K562 (cell line): ENCODE measurements around the gene CT45A10. TPM values are rescaled to one million over a fixed set of nuclear protein-coding genes. Genes with fewer than 3 reads are reported as not detected.

Source experiments
- ATAC-seq: fragments of 200-7000 bp; cut with Tn5 transposase; 3 replicates; pipeline ENCODE4 v1.9.1; 2020; ENCODE audit warnings: moderate library complexity
- BruUV-seq: library from RNA; stranded (reverse); fragments of 400-500 nt; replicated peaks from 2 replicates; lab custom pipeline; 2021; lab: Mats Ljungman, UMichigan
- CTCF ChIA-PET: fragments of 300-600 bp; formaldehyde crosslinking; extraction: SDS; loops from one replicate; lab custom pipeline; 2021; ENCODE audit warnings: low intra/inter-chr PET ratio; lab: Yijun Ruan, JAX
- POLR2A ChIA-PET: fragments of 300-600, 350-650 bp; sonication (Branson Sonifier 250); formaldehyde crosslinking; extraction: SDS; loops from one replicate; lab custom pipeline; 2021; ENCODE audit warnings: antibody characterized with exemption, inconsistent platforms; lab: Yijun Ruan, JAX
- DNase-seq, 4 experiments: peaks; one replicate each; pipeline versions ENCODE4 v3.0.0 to v3.0.0-alpha.2; 2011 to 2018; ENCODE audit warnings: low spot score in 3 of 4, mixed read lengths in 3 of 4; ENCODE audit errors: extremely low read depth in 1 of 4
- FAIRE-seq: peaks from 2 replicates; lab custom pipeline; 2011; peaks lifted over from hg19 to GRCh38; lab: Jason Lieb, UNC
- H2AFZ ChIP-seq: 2 replicates; pipeline ENCODE4 v1.6.0; 2011; ENCODE audit warnings: low read depth, low read length, control low read depth, inconsistent platforms
- H3K27ac ChIP-seq: fragments of 200-600 bp; 3 replicates; pipeline ENCODE4 v1.8.0; 2011; ENCODE audit warnings: low read depth, mild to moderate bottlenecking, control low read depth, inconsistent platforms, low read length, moderate library complexity, mixed read lengths; ENCODE audit errors: extremely low read depth
- H3K27me3 ChIP-seq, 2 experiments: fragments of 300-600 bp in 1 of 2; 2 replicates in 1 of 2; 3 replicates in 1 of 2; pipeline versions ENCODE4 v1.6.0 to v1.8.0; 2011; ENCODE audit warnings: inconsistent platforms in 2 of 2, low read length in 2 of 2, mild to moderate bottlenecking in 1 of 2, mixed read lengths in 1 of 2, moderate library complexity in 1 of 2; ENCODE audit not compliant: control insufficient read depth in 2 of 2, insufficient read depth in 2 of 2
- H3K36me3 ChIP-seq: fragments of 300-600 bp; 3 replicates; pipeline ENCODE4 v1.8.0; 2011; ENCODE audit warnings: mild to moderate bottlenecking, low read length, inconsistent platforms; ENCODE audit not compliant: control insufficient read depth, insufficient read depth
- H3K4me1 ChIP-seq, 2 experiments: fragments of 200-600 bp in 1 of 2; replicated peaks in 1 of 2; 2 replicates in 1 of 2; 3 replicates in 1 of 2; pipeline versions ENCODE4 v1.5.1 to v1.8.0; 2011; ENCODE audit warnings: inconsistent platforms in 2 of 2, low read length in 2 of 2, mild to moderate bottlenecking in 1 of 2, mixed read lengths in 1 of 2, moderate library complexity in 1 of 2; ENCODE audit not compliant: control insufficient read depth in 2 of 2, insufficient read depth in 2 of 2
- H3K4me2 ChIP-seq: 2 replicates; pipeline ENCODE4 v1.6.1; 2011; ENCODE audit warnings: low read length, control low read depth, inconsistent platforms, mixed read lengths; ENCODE audit not compliant: insufficient read depth
- H3K4me3 ChIP-seq: fragments of 200-600 bp; sonication (generic), shearing (Covaris generic); 2 replicates; pipeline ENCODE4 v1.5.1; 2016; ENCODE audit warnings: control low read depth, inconsistent platforms
- H3K79me2 ChIP-seq: fragments of 200-600 bp; 3 replicates; pipeline ENCODE4 v1.8.0; 2011; ENCODE audit warnings: low read length, inconsistent platforms; ENCODE audit not compliant: control insufficient read depth, insufficient read depth
- H3K9ac ChIP-seq, 2 experiments: 2 replicates each; pipeline versions ENCODE4 v1.6.0 to v1.6.1; 2011; ENCODE audit warnings: low read depth in 2 of 2, low read length in 2 of 2, control low read depth in 1 of 2, inconsistent platforms in 1 of 2, mild to moderate bottlenecking in 1 of 2, mixed read lengths in 1 of 2; ENCODE audit not compliant: insufficient read depth in 1 of 2
- H3K9me1 ChIP-seq: one replicate; pipeline ENCODE4 v1.6.0; 2011; ENCODE audit warnings: inconsistent platforms, mild to moderate bottlenecking, low read length, moderate library complexity; ENCODE audit not compliant: control insufficient read depth, insufficient read depth
- H3K9me3 ChIP-seq: replicated peaks from 2 replicates; pipeline ENCODE4 v1.5.1; 2011; ENCODE audit warnings: low read depth, low read length, inconsistent platforms; ENCODE audit not compliant: control insufficient read depth, insufficient read depth
- H4K20me1 ChIP-seq: replicated peaks from 2 replicates; pipeline ENCODE4 v1.6.1; 2011; ENCODE audit warnings: low read length, inconsistent platforms, mixed read lengths; ENCODE audit not compliant: control insufficient read depth, insufficient read depth
- ATF3 ChIP-seq, 2 experiments: fragments of 450-650 bp in 1 of 2; sonication (generic) in 1 of 2; formaldehyde crosslinking in 1 of 2; IDR thresholded peaks in 1 of 2; conservative IDR thresholded peaks in 1 of 2; 2 replicates each; pipeline versions ENCODE4 v1.6.1 to v1.8.1; 2016 to 2023; ENCODE audit warnings: mild to moderate bottlenecking in 2 of 2, moderate library complexity in 2 of 2, inconsistent platforms in 1 of 2, missing genetic modification reagents in 1 of 2
- CEBPG ChIP-seq, 3 experiments: fragments of 200-800 bp in 1 of 3; sonication (Bioruptor generic) in 1 of 3; sonication (generic) in 1 of 3; formaldehyde crosslinking in 1 of 3; IDR thresholded peaks in 2 of 3; conservative IDR thresholded peaks in 1 of 3; 2 replicates each; pipeline versions ENCODE4 v1.6.1 to v1.8.0; 2016 to 2022; ENCODE audit warnings: missing compliant biosample characterization in 2 of 3, missing genetic modification characterization in 2 of 3, mild to moderate bottlenecking in 1 of 3, missing genetic modification reagents in 1 of 3
- CTCF ChIP-seq, 3 experiments: IDR thresholded peaks in 2 of 3; conservative IDR thresholded peaks in 1 of 3; 2 replicates each; pipeline ENCODE4 v1.5.1; 2011 to 2012; ENCODE audit warnings: low read length in 3 of 3, mild to moderate bottlenecking in 3 of 3, control low read depth in 2 of 3, improper control_type of control experiment in 1 of 3, inconsistent platforms in 1 of 3, low read depth in 1 of 3, mixed read lengths in 1 of 3, moderate library complexity in 1 of 3; ENCODE audit not compliant: insufficient read depth in 2 of 3
- KAT8 ChIP-seq: fragments of 450-650 bp; IDR thresholded peaks from 2 replicates; pipeline ENCODE4 v1.6.1; 2016; ENCODE audit warnings: low read depth, mild to moderate bottlenecking
- MAZ ChIP-seq, 2 experiments: fragments of 450-650 bp in 1 of 2; sonication (generic) in 1 of 2; formaldehyde crosslinking; IDR thresholded peaks in 1 of 2; conservative IDR thresholded peaks in 1 of 2; 2 replicates each; pipeline versions ENCODE4 v1.4.0 to v1.5.0; 2020; ENCODE audit warnings: mild to moderate bottlenecking in 1 of 2, missing genetic modification reagents in 1 of 2
- RBM22 ChIP-seq: fragments of 200-400 bp; formaldehyde crosslinking; IDR thresholded peaks from 2 replicates; pipeline ENCODE4 v1.6.1; 2018; ENCODE audit warnings: low read length, low read depth; ENCODE audit not compliant: poor library complexity, severe bottlenecking
- WGBS: fragments of 100-300 bp; shearing (Covaris generic); methylation state at CpG from one replicate; pipeline ENCODE4 v1.1.6; 2016; ENCODE audit warnings: low coverage, mixed read lengths; ENCODE audit not compliant: insufficient coverage; ENCODE audit errors: missing lambda C conversion rate; 5-methylcytosine and 5-hydroxymethylcytosine counted together
- in situ Hi-C: fragments of 300-500 bp; cut with MboI; formaldehyde crosslinking; loops from 4 replicates; pipeline ENCODE4 v1.15.0; 2018; ENCODE audit warnings: inconsistent platforms, mixed read lengths
- intact Hi-C: fragments of 100-400 bp; cut with micrococcal nuclease; formaldehyde crosslinking; loops from 2 replicates; pipeline ENCODE4 v1.14.2; 2022
- polyA plus RNA-seq, 8 experiments: library from polyadenylated mRNA; depleted of rRNA in 4 of 8; stranded (reverse) in 5 of 8; unstranded in 3 of 8; fragments of >200 nt; fragmentation: Nextera tagmentation in 2 of 8; fragmentation: Illumina TruSeq in 1 of 8; extraction: Ambion mirVana in 2 of 8; extraction: Trizol in 1 of 8; gene quantifications; 2 replicates each; pipeline versions ENCODE4 v1.2.1 to v1.2.3, GENCODE V29; 2011 to 2014; ENCODE audit warnings: inconsistent platforms in 1 of 8, missing spikeins in 1 of 8
- total RNA-seq, 7 experiments: library from RNA; depleted of rRNA in 6 of 7; stranded (reverse); fragments of >200 nt in 6 of 7; fragmentation: Illumina TruSeq in 2 of 7; extraction: Trizol in 2 of 7; gene quantifications; 2 replicates each; pipeline versions ENCODE4 v1.2.1 to v1.2.3, GENCODE V29; 2011 to 2021; ENCODE audit warnings: low replicate concordance in 1 of 7

The CT45A10 gene
- total and polyA plus RNA-seq, 9 of the 15 experiments (the other 6 are each of a cell fraction or from before 2014, with no cell fraction given) = 78.1 to 175 (median 102) TPM

GRCh38 chrX:135931644-135932487, 38.6 kb upstream of the CT45A10 start (continued):
- TF ChIP-seq MAZ (CRISPR knock-in tag; conservative IDR thresholded peaks at IDR 0.05 in 1 of 2, IDR thresholded peaks at IDR 0.05 in 1 of 2) = no peak
- peak; percentile 71 to 77 (median 73) for TF ChIP-seq CTCF (IDR thresholded peaks at IDR 0.05 in 2 of 3, conservative IDR thresholded peaks at IDR 0.05 in 1 of 3; ENCODE audit: insufficient read depth in 2 of 3, low read depth in 1 of 3, low read length in 3 of 3)
- TF ChIP-seq, all 486 proteins: peak for 7

GRCh38 chrX:135927897-135928296, 34.7 kb upstream of the CT45A10 start:
- no peak overlapping the region for H3K9ac ChIP-seq
- H3K4me2 ChIP-seq = no peak overlapping the region
- H3K27me3 ChIP-seq = no peaks in the 10 kb centered on the region; a peak in 1 of 5 replicates
- H3K27ac ChIP-seq = no peak overlapping the region
- intact Hi-C loops = no loop called here
- CTCF ChIA-PET = no interaction called here
- in situ Hi-C loops = loop anchor here (25.0 kb wide), 1 partner anchor 191 kb away; no protein-coding TSS in a partner anchor
- no peaks in the 10 kb centered on the region; a peak in 1 of 5 replicates for H3K4me1 ChIP-seq
- TF ChIP-seq ATF3 (IDR thresholded peaks at IDR 0.05) (peak; percentile 72), ATF3 (CRISPR knock-in tag; conservative IDR thresholded peaks at IDR 0.05) (no peak), RBM22 (no peak), CEBPG (CRISPR knock-in tag; IDR thresholded peaks at IDR 0.05) (no peak), CEBPG (tag; conservative IDR thresholded peaks at IDR 0.05 in 1 of 2, IDR thresholded peaks at IDR 0.05 in 1 of 2) (peak; percentile 40 to 48; a peak in 1 of 4 replicates), KAT8 (no peak)
- FAIRE-seq = no peak
- WGBS = 0% methylated on average over 2 of the region's 2 CpGs
- H4K20me1 ChIP-seq = no peaks in the 10 kb centered on the region
- DNase-seq = no peak
- no peaks in the 10 kb centered on the region for H3K36me3 ChIP-seq
- no peak overlapping the region for H2AFZ ChIP-seq
- H3K4me3 ChIP-seq = no peak overlapping the region
- POLR2A ChIA-PET = no interaction called here
- no TSS peak for BruUV-seq
- no peaks in the 10 kb centered on the region for H3K79me2 ChIP-seq
- no peaks in the 10 kb centered on the region for H3K9me3 ChIP-seq
- no peak for ATAC-seq
- no peaks in the 10 kb centered on the region for H3K9me1 ChIP-seq
